Superior temporal gyrus (tissue), 1 donor: ENCODE measurements around the gene QSOX2.
"Not testable (repeated sequence)": the region's sequence is repeated elsewhere in the genome, so short reads cannot be mapped to it uniquely, and the experiment has no call there.

Experiments
- DNase-seq: peaks from one replicate; pipeline ENCODE4 v3.0.0-alpha.2; 2016; ENCODE audit errors: extremely low spot score

The QSOX2 gene

GRCh38 chr9:136282272-136282861 lies 36.8 kb upstream of the QSOX2 start:
- DNase-seq, result no peak

- DNase-seq, result no peak
These were observed 36.0 kb upstream of the QSOX2 start for GRCh38 chr9:136281421-136282271.

GRCh38 chr9:136280535-136281315 lies 35.1 kb upstream of the QSOX2 start:
- DNase-seq, result no peak

GRCh38 chr9:136279471-136279870 lies 33.9 kb upstream of the QSOX2 start:
- no peak for DNase-seq

- no peak for DNase-seq
These were observed 33.3 kb upstream of the QSOX2 start for GRCh38 chr9:136278894-136279293.

GRCh38 chr9:136278221-136278620 lies 32.6 kb upstream of the QSOX2 start:
- DNase-seq, result no peak

- no peak for DNase-seq
These were observed 32.1 kb upstream of the QSOX2 start for GRCh38 chr9:136277746-136278145.

- no peak for DNase-seq
These were observed 31.1 kb upstream of the QSOX2 start for GRCh38 chr9:136276716-136277115.

GRCh38 chr9:136275655-136276429 lies 30.2 kb upstream of the QSOX2 start:
- no peak for DNase-seq

- no peak for DNase-seq
These were observed 29.4 kb upstream of the QSOX2 start for GRCh38 chr9:136274786-136275654.

- no peak for DNase-seq
These were observed 28.5 kb upstream of the QSOX2 start for GRCh38 chr9:136273921-136274785.

- DNase-seq, result no peak
These were observed 27.7 kb upstream of the QSOX2 start for GRCh38 chr9:136273244-136273865.

- no peak for DNase-seq
These were observed 24.6 kb upstream of the QSOX2 start for GRCh38 chr9:136270173-136270705.

GRCh38 chr9:136268735-136269134 lies 23.1 kb upstream of the QSOX2 start:
- no peak for DNase-seq

- DNase-seq, result no peak
These were observed 22.7 kb upstream of the QSOX2 start for GRCh38 chr9:136268318-136268717.

GRCh38 chr9:136267261-136268111 lies 21.9 kb upstream of the QSOX2 start:
- DNase-seq, result peak; percentile 73

- not testable (repeated sequence) for DNase-seq
These were observed 21.0 kb upstream of the QSOX2 start for GRCh38 chr9:136266641-136267040.
